CD14-positive monocyte (primary cell): ENCODE data around the gene A4GALT. TPM values are rescaled to one million over a fixed set of nuclear protein-coding genes. Genes with fewer than 3 reads are reported as not detected.

Experiments used
- DNase-seq, 3 donors: peaks; one replicate each; pipeline ENCODE4 v3.0.0-alpha.2; 2011 to 2022
- H2AFZ ChIP-seq: 2 replicates; pipeline ENCODE4 v1.6.0; 2012; ENCODE audit warnings: mild to moderate bottlenecking, low read depth, low read length, inconsistent platforms; ENCODE audit not compliant: insufficient read depth, poor library complexity, severe bottlenecking
- H3K27ac ChIP-seq, 2 donors: 1 replicate in 1 of 2; 2 replicates in 1 of 2; pipeline ENCODE4 v1.5.1; 2012 to 2013; ENCODE audit warnings: low read length in 2 of 2, control low read depth in 1 of 2, inconsistent platforms in 1 of 2, low read depth in 1 of 2, mild to moderate bottlenecking in 1 of 2
- H3K27me3 ChIP-seq, 2 donors: one replicate each; pipeline versions ENCODE4 v1.6.0 to v1.6.1; 2011 to 2013; ENCODE audit warnings: low read length in 2 of 2; ENCODE audit not compliant: control insufficient read depth in 2 of 2, insufficient read depth in 2 of 2
- H3K36me3 ChIP-seq, 2 donors: replicated peaks in 1 of 2; 1 replicate in 1 of 2; 2 replicates in 1 of 2; pipeline versions ENCODE4 v1.5.1 to v1.6.1; 2012 to 2013; ENCODE audit warnings: low read length in 2 of 2, control low read depth in 1 of 2, inconsistent platforms in 1 of 2, mild to moderate bottlenecking in 1 of 2; ENCODE audit not compliant: insufficient read depth in 2 of 2, control insufficient read depth in 1 of 2
- H3K4me1 ChIP-seq, 2 donors: 1 replicate in 1 of 2; 2 replicates in 1 of 2; pipeline versions ENCODE4 v1.5.1 to v1.6.1; 2012 to 2013; ENCODE audit warnings: low read length in 2 of 2, control low read depth in 1 of 2, inconsistent platforms in 1 of 2, mild to moderate bottlenecking in 1 of 2, moderate library complexity in 1 of 2; ENCODE audit not compliant: insufficient read depth in 2 of 2, control insufficient read depth in 1 of 2
- H3K4me2 ChIP-seq: replicated peaks from 2 replicates; pipeline ENCODE3; 2012; ENCODE audit warnings: low read length, moderate library complexity, mild to moderate bottlenecking; ENCODE audit not compliant: poor library complexity, severe bottlenecking; ENCODE audit errors: extremely low read depth
- H3K4me3 ChIP-seq, 3 experiments: fragments of 200-600 bp in 1 of 3; sonication (generic) in 1 of 3; replicated peaks in 1 of 3; 1 replicate in 2 of 3; 2 replicates in 1 of 3; pipeline ENCODE4 v1.5.1; 2011 to 2013; ENCODE audit warnings: low read length in 3 of 3, mild to moderate bottlenecking in 3 of 3, control low read depth in 2 of 3, low read depth in 2 of 3, inconsistent platforms in 1 of 3, moderate library complexity in 1 of 3
- H3K79me2 ChIP-seq: 2 replicates; pipeline ENCODE4 v1.6.0; 2012; ENCODE audit warnings: mild to moderate bottlenecking, control low read depth, inconsistent platforms, low read length, moderate library complexity; ENCODE audit not compliant: insufficient read depth
- H3K9ac ChIP-seq: 2 replicates; pipeline ENCODE4 v1.6.0; 2017; ENCODE audit warnings: low read length, mild to moderate bottlenecking; ENCODE audit not compliant: insufficient read depth, poor library complexity, severe bottlenecking
- H3K9me3 ChIP-seq, 2 donors: replicated peaks in 1 of 2; 1 replicate in 1 of 2; 2 replicates in 1 of 2; pipeline versions ENCODE4 v1.5.1 to v1.6.1; 2012 to 2013; ENCODE audit warnings: low read length in 2 of 2, control low read depth in 1 of 2; ENCODE audit not compliant: control insufficient read depth in 1 of 2, insufficient read depth in 1 of 2
- H4K20me1 ChIP-seq: 2 replicates; pipeline ENCODE4 v1.6.0; 2012; ENCODE audit warnings: mild to moderate bottlenecking, low read length, control low read depth, moderate library complexity; ENCODE audit not compliant: insufficient read depth
- H3K27ac Mint-ChIP-seq, 7 donors: one replicate each; pipeline ENCODE4 v1.8.0; 2020; ENCODE audit warnings: mild to moderate bottlenecking in 7 of 7, mixed read lengths in 7 of 7, moderate library complexity in 6 of 7, inconsistent platforms in 2 of 7
- H3K27me3 Mint-ChIP-seq, 3 donors: one replicate each; pipeline ENCODE4 v1.8.0; 2021 to 2022; ENCODE audit warnings: low read depth in 3 of 3, mild to moderate bottlenecking in 3 of 3, mixed read lengths in 3 of 3, moderate library complexity in 3 of 3, inconsistent platforms in 1 of 3
- H3K36me3 Mint-ChIP-seq, 2 donors: one replicate each; pipeline ENCODE4 v1.8.0; 2020; ENCODE audit warnings: mixed read lengths in 2 of 2, inconsistent platforms in 1 of 2, mild to moderate bottlenecking in 1 of 2
- H3K4me1 Mint-ChIP-seq: one replicate; pipeline ENCODE4 v1.8.0; 2020; ENCODE audit warnings: mild to moderate bottlenecking, mixed read lengths
- H3K4me3 Mint-ChIP-seq, 2 donors: one replicate each; pipeline ENCODE4 v1.8.0; 2020; ENCODE audit warnings: mild to moderate bottlenecking in 2 of 2, mixed read lengths in 2 of 2, moderate library complexity in 1 of 2
- H3K9me3 Mint-ChIP-seq, 7 donors: one replicate each; pipeline ENCODE4 v1.8.0; 2020 to 2022; ENCODE audit warnings: mixed read lengths in 7 of 7, mild to moderate bottlenecking in 6 of 7, moderate library complexity in 6 of 7, inconsistent platforms in 2 of 7
- CTCF ChIP-seq: fragments of 200-600 bp; IDR thresholded peaks from one replicate; pipeline ENCODE4 v1.8.0; 2022; ENCODE audit warnings: antibody characterized with exemption, mild to moderate bottlenecking
- WGBS: methylation state at CpG from one replicate; pipeline ENCODE4 v1.1.5; 2013; ENCODE audit warnings: missing lambda C conversion rate; ENCODE audit not compliant: insufficient coverage; 5-methylcytosine and 5-hydroxymethylcytosine counted together
- intact Hi-C, 2 donors: fragments of 100-400 bp; cut with micrococcal nuclease; formaldehyde crosslinking; loops; one replicate each; pipeline versions ENCODE4 v1.15.0 to v1.15.1; 2023
- polyA plus RNA-seq, 3 donors: library from polyadenylated mRNA; depleted of rRNA in 1 of 3; unstranded in 2 of 3; stranded (reverse) in 1 of 3; fragments of 300-500 nt in 2 of 3; fragments of >200 nt in 1 of 3; fragmentation: Illumina TruSeq in 2 of 3; gene quantifications; 1 replicate in 2 of 3; 2 replicates in 1 of 3; pipeline ENCODE4 v1.2.3, GENCODE V29; 2012 to 2021

The A4GALT gene
- polyA plus RNA-seq, 3 donors: not detected

DNA sequence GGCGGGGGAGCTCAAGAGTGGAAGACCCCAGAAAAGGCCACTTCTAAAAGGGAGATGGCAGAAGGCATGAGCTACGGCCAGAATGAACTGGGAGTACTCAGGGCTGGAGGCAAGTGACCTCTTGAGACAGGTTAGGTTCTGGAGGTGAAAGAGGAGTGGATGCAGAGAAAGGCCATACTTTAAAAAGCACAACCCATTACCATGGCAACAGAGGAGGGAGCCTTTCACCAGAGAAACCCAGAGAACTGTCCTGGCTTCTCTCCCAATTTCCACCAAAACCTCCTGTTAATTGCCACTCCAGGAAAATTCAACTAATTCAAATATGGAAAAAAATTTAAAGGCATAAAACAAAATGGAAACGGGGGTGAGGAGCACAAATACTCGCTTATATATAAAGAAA, 15.8 kb downstream of the A4GALT start:
- H3K27ac ChIP-seq: no peak overlapping the region
- Mint-ChIP-seq H3K4me1 (no peaks in the 10 kb centered on the region), H3K4me3 (no peak overlapping the region), H3K9me3 (peaks cover 0 to 13% (median 9%) of the 10 kb centered on the region in 7 donors), H3K36me3 (no peaks in the 10 kb centered on the region), H3K27me3 (peaks cover 1 to 5% (median 2%) of the 10 kb centered on the region in 3 donors), H3K27ac (no peak overlapping the region)
- H3K9ac ChIP-seq: no peak overlapping the region
- H3K36me3 ChIP-seq: no peaks in the 10 kb centered on the region
- no peaks in the 10 kb centered on the region for H4K20me1 ChIP-seq
- DNase-seq: no peak
- no peak overlapping the region for H3K4me3 ChIP-seq
- H3K4me1 ChIP-seq: no peaks in the 10 kb centered on the region
- WGBS: 100% methylated on average over 1 of the region's 4 CpGs
- no peak overlapping the region for H3K4me2 ChIP-seq
- intact Hi-C loops: no loop called here
- H2AFZ ChIP-seq: no peak overlapping the region
- no peak for TF ChIP-seq CTCF
- no peaks in the 10 kb centered on the region for H3K79me2 ChIP-seq
- peaks cover 6 to 8% of the 10 kb centered on the region in 2 donors for H3K9me3 ChIP-seq
- no peaks in the 10 kb centered on the region for H3K27me3 ChIP-seq

DNA sequence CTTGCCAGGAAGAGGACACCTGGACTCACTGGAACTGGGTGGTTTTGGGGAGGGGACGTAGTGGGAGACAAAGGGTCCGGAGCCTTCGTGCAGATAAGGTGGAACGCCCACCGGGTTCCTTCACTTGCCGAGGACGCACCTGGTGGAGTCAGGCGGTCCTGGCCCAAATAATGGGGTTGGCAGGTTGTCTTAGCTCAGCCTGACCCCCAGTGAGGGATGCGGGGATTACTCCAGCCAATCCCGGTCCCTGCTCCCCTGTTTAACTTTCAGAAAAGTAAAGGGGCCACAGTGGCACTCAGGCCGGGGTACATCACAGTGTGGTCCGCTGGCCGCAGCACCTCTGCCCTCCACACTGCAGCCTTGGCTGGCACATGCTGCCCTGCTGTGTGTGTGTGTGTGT, 18.0 kb downstream of the A4GALT start:
- no peak for TF ChIP-seq CTCF
- Mint-ChIP-seq H3K36me3 (no peaks in the 10 kb centered on the region), H3K9me3 (peaks cover 0 to 2% (median 0%) of the 10 kb centered on the region in 7 donors), H3K27me3 (peaks cover 2 to 8% (median 5%) of the 10 kb centered on the region in 3 donors), H3K4me1 (no peaks in the 10 kb centered on the region), H3K4me3 (no peak overlapping the region), H3K27ac (peak overlapping the region in 1 of 7 donors; percentile 22)
- Histone ChIP-seq H3K4me2 (no peak overlapping the region), H3K36me3 (no peaks in the 10 kb centered on the region), H3K9me3 (no peaks in the 10 kb centered on the region), H3K4me3 (no peak overlapping the region), H4K20me1 (no peaks in the 10 kb centered on the region), H3K27ac (no peak overlapping the region), H3K9ac (no peak overlapping the region), H3K27me3 (no peaks in the 10 kb centered on the region), H2AFZ (no peak overlapping the region), H3K79me2 (no peaks in the 10 kb centered on the region), H3K4me1 (no peaks in the 10 kb centered on the region)
- intact Hi-C loops: no loop called here
- no peak for DNase-seq
- 97% methylated on average over 13 of the region's 13 CpGs for WGBS
